NCI-H2081 treated with DMSO at 0.1 percent for 48 hours (cell line): ENCODE measurements around the gene SBSN.

ENCODE experiments used
- DNase-seq: peaks from one replicate; lab custom pipeline; 2025; lab: John Stamatoyannopoulos, UW

The SBSN gene

GRCh38 chr19:35531291-35531690, 3.2 kb upstream of the SBSN start:
- no peak for DNase-seq

GRCh38 chr19:35529241-35530218, 1.4 kb upstream of the SBSN start:
- DNase-seq, result no peak

GRCh38 chr19:35525873-35526272, 2.2 kb downstream of the SBSN start:
- no peak for DNase-seq

- DNase-seq, result no peak
Observed at GRCh38 chr19:35524181-35524837, 3.8 kb downstream of the SBSN start.

- DNase-seq, result no peak
Observed at GRCh38 chr19:35522745-35523327, 5.3 kb downstream of the SBSN start.

- no peak for DNase-seq
Observed at GRCh38 chr19:35521124-35521743, 6.9 kb downstream of the SBSN start.

GRCh38 chr19:35519291-35519690, 8.8 kb downstream of the SBSN start:
- no peak for DNase-seq

- DNase-seq, result no peak
Observed at GRCh38 chr19:35518313-35518712, 9.8 kb downstream of the SBSN start.

- DNase-seq, result no peak
Observed at GRCh38 chr19:35517342-35517741, 10.8 kb downstream of the SBSN start.

- DNase-seq, result no peak
Observed at GRCh38 chr19:35516310-35516709, 11.8 kb downstream of the SBSN start.

- no peak for DNase-seq
Observed at GRCh38 chr19:35514282-35514809, 13.8 kb downstream of the SBSN start.

GRCh38 chr19:35513628-35514281, 14.4 kb downstream of the SBSN start, which contains the start of gene DMKN:
Gene DMKN, minus strand, starts transcription at chr19:35513649. Its CDS starts 174 bp downstream, at chr19:35513475.
- DNase-seq, result no peak

GRCh38 chr19:35512831-35513627, 15.1 kb downstream of the SBSN start:
- DNase-seq, result no peak

GRCh38 chr19:35511337-35511736, 16.8 kb downstream of the SBSN start:
- no peak for DNase-seq

GRCh38 chr19:35510626-35510964, 17.5 kb downstream of the SBSN start:
- DNase-seq, result no peak

GRCh38 chr19:35509861-35510625, 18.1 kb downstream of the SBSN start:
- no peak for DNase-seq

GRCh38 chr19:35509018-35509652, 19.0 kb downstream of the SBSN start:
- DNase-seq, result no peak

- DNase-seq, result no peak
Observed at GRCh38 chr19:35508129-35508528, 20.0 kb downstream of the SBSN start.

- DNase-seq, result no peak
Observed at GRCh38 chr19:35507561-35507960, 20.6 kb downstream of the SBSN start.

GRCh38 chr19:35506011-35506410, 22.1 kb downstream of the SBSN start:
- no peak for DNase-seq
